ENCODE results near the gene ATRNL1. TPM values are rescaled to one million over a fixed set of nuclear protein-coding genes. Genes with fewer than 3 reads are reported as not detected.

Gene ATRNL1
- total RNA-seq, 1 experiment from 2014 or later: not detected

DNA sequence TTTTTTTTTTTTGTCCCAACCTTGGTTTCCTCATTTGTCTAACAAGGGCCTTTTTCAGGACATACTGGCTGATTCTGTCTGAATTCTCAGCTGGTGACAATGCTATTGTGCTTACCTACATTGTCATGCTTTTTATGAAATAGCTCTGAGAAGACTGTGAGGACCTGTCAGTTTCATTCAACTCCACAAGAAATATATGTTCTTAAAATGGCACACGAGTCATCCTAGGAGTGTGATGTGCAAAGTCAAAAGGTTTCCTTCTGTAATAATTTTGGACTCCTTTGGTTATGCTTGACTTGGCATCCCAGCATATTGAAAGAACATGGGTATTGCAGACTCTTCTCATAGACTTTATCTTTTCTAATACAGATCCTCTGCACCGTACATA lies 863.8 kb downstream of the ATRNL1 start:
- no peak for DNase-seq
- Mint-ChIP-seq H3K36me3 (ENCODE audit: insufficient read depth, unreplicated experiment) (no peaks in the 10 kb centered on the region), H3K4me1 (ENCODE audit: low read depth, unreplicated experiment) (peaks cover 11% of the 10 kb centered on the region), H3K27ac (ENCODE audit: unreplicated experiment) (no peak overlapping the region), H3K27me3 (ENCODE audit: insufficient read depth, unreplicated experiment) (no peaks in the 10 kb centered on the region), H3K9me3 (ENCODE audit: unreplicated experiment) (no peaks in the 10 kb centered on the region), H3K4me3 (ENCODE audit: unreplicated experiment) (no peak overlapping the region)
- ChIA-PET CTCF (no interaction called here), POLR2A (no interaction called here)
- no peak overlapping the region for H3K4me3 ChIP-seq (ENCODE audit: low read depth, low read length)
- H3K4me1 ChIP-seq: no peaks in the 10 kb centered on the region
- no peaks in the 10 kb centered on the region for H3K9me3 ChIP-seq
- no TSS peak for BruUV-seq (replicated peaks)
- no peaks in the 10 kb centered on the region for H3K36me3 ChIP-seq (ENCODE audit: control insufficient read depth, insufficient read depth, low read length)
- TF ChIP-seq, protein P1, sequence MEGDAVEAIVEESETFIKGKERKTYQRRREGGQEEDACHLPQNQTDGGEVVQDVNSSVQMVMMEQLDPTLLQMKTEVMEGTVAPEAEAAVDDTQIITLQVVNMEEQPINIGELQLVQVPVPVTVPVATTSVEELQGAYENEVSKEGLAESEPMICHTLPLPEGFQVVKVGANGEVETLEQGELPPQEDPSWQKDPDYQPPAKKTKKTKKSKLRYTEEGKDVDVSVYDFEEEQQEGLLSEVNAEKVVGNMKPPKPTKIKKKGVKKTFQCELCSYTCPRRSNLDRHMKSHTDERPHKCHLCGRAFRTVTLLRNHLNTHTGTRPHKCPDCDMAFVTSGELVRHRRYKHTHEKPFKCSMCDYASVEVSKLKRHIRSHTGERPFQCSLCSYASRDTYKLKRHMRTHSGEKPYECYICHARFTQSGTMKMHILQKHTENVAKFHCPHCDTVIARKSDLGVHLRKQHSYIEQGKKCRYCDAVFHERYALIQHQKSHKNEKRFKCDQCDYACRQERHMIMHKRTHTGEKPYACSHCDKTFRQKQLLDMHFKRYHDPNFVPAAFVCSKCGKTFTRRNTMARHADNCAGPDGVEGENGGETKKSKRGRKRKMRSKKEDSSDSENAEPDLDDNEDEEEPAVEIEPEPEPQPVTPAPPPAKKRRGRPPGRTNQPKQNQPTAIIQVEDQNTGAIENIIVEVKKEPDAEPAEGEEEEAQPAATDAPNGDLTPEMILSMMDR (IDR thresholded peaks at IDR 0.05; ENCODE audit: insufficient read depth in 1 of 2, low read depth in 1 of 2, low read length in 1 of 2, severe bottlenecking in 1 of 2, unreplicated experiment in 1 of 2): no peak
- intact Hi-C loops (cut with micrococcal nuclease; ENCODE audit: unreplicated experiment): no loop called here
- no peaks in the 10 kb centered on the region for H3K27me3 ChIP-seq (replicated peaks; ENCODE audit: control insufficient read depth, insufficient read depth, low read length)

DNA sequence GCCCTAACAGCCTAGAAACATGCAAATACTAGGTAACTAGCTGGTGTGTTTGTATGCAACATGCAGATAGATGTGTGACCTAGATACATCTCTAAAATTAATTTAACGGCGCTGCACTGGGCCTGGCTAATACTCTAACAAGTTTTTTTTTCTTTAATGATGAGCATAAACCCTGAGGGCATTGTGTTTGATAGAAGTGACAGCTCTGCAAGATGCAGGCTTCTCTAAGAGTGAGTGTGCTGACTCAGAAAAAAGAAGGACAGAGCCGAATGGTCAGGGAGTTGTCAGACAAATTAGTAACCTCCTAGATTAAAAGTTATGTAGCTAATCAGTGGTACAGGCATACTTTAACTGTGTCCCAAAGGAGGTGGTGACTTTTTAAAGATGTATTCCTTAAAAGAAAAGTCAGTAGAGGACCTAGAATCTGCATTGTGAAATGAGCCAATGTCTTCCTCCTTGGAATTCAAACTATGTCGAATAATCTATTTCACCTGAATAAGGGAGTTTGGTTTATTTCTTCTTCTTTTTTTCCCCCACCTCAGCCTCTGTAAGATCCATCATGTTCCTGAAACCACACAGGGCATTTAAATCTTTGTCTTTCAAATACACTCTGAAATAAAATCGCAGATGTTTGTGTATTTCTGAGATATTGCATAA lies 864.7 kb downstream of the ATRNL1 start:
- no peak for DNase-seq
- Mint-ChIP-seq H3K4me3 (ENCODE audit: unreplicated experiment) (no peak overlapping the region), H3K36me3 (ENCODE audit: insufficient read depth, unreplicated experiment) (no peaks in the 10 kb centered on the region), H3K9me3 (ENCODE audit: unreplicated experiment) (no peaks in the 10 kb centered on the region), H3K27ac (ENCODE audit: unreplicated experiment) (no peak overlapping the region), H3K4me1 (ENCODE audit: low read depth, unreplicated experiment) (peaks cover 11% of the 10 kb centered on the region), H3K27me3 (ENCODE audit: insufficient read depth, unreplicated experiment) (no peaks in the 10 kb centered on the region)
- intact Hi-C loops (cut with micrococcal nuclease; ENCODE audit: unreplicated experiment): no loop called here
- no peaks in the 10 kb centered on the region for H3K27me3 ChIP-seq (replicated peaks; ENCODE audit: control insufficient read depth, insufficient read depth, low read length)
- TF ChIP-seq, protein P1 (IDR thresholded peaks at IDR 0.05; ENCODE audit: insufficient read depth in 1 of 2, low read depth in 1 of 2, low read length in 1 of 2, severe bottlenecking in 1 of 2, unreplicated experiment in 1 of 2): no peak
- no peaks in the 10 kb centered on the region for H3K36me3 ChIP-seq (ENCODE audit: control insufficient read depth, insufficient read depth, low read length)
- H3K4me3 ChIP-seq (ENCODE audit: low read depth, low read length): no peak overlapping the region
- POLR2A ChIA-PET: no interaction called here
- CTCF ChIA-PET: no interaction called here
- no peaks in the 10 kb centered on the region for H3K9me3 ChIP-seq
- no peaks in the 10 kb centered on the region for H3K4me1 ChIP-seq
- no TSS peak for BruUV-seq (replicated peaks)

DNA sequence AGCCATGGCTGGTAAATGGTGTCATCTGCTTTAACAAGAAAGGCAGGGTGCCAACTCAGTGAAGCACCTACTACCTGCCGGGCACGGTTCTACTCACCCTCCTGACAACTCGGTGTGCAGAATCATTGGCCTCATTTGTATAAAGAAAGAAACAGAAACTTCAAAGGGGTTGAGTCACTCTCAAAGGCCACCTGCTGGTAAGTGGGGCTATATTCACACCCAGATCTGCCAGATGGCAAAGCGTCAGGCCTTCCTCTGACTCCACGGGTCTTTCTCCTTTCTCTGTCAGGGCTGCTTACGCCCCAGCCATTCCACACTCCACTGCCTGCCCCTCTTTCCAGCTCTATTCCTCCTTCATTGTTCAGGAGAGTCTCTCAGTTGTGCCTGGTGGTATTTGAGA lies 870.7 kb downstream of the ATRNL1 start:
- no peaks in the 10 kb centered on the region for H3K36me3 ChIP-seq (ENCODE audit: control insufficient read depth, insufficient read depth, low read length)
- peak in 1 of 2 experiments; percentile 12 for DNase-seq
- CTCF ChIA-PET: no interaction called here
- TF ChIP-seq, protein P1 (IDR thresholded peaks at IDR 0.05; ENCODE audit: insufficient read depth in 1 of 2, low read depth in 1 of 2, low read length in 1 of 2, severe bottlenecking in 1 of 2, unreplicated experiment in 1 of 2): peak; percentile 20
- H3K9me3 ChIP-seq: no peaks in the 10 kb centered on the region
- Mint-ChIP-seq H3K4me1 (ENCODE audit: low read depth, unreplicated experiment) (peaks cover 6% of the 10 kb centered on the region), H3K4me3 (ENCODE audit: unreplicated experiment) (no peak overlapping the region), H3K9me3 (ENCODE audit: unreplicated experiment) (peaks cover 11% of the 10 kb centered on the region), H3K27ac (ENCODE audit: unreplicated experiment) (no peak overlapping the region), H3K36me3 (ENCODE audit: insufficient read depth, unreplicated experiment) (no peaks in the 10 kb centered on the region), H3K27me3 (ENCODE audit: insufficient read depth, unreplicated experiment) (no peaks in the 10 kb centered on the region)
- intact Hi-C loops (cut with micrococcal nuclease; ENCODE audit: unreplicated experiment): loop anchor here (5.0 kb wide), 1 partner anchor 167 kb away; no protein-coding TSS in a partner anchor
- POLR2A ChIA-PET: no interaction called here
- H3K27me3 ChIP-seq (replicated peaks; ENCODE audit: control insufficient read depth, insufficient read depth, low read length): no peaks in the 10 kb centered on the region
- no peak overlapping the region for H3K4me3 ChIP-seq (ENCODE audit: low read depth, low read length)
- H3K4me1 ChIP-seq: no peaks in the 10 kb centered on the region
- BruUV-seq (replicated peaks): no TSS peak

Data from Caco-2 (cell line).